ENCODE measurements around the gene PKD2L1.

- TF ChIP-seq POLR2A (IDR thresholded peaks at IDR 0.05) (no peak), CTCF (IDR thresholded peaks at IDR 0.05 in 8 of 11, conservative IDR thresholded peaks at IDR 0.05 in 3 of 11) (peak in 9 of 11 experiments; percentile 14 to 65 (median 51))
Observed at GRCh38 chr10:100341953-100342626, 12.1 kb upstream of the PKD2L1 start.

Measured in spleen (tissue), 7 donors.